IPS DF 6.9 (cell line): ENCODE data around the gene EFR3B.

Source experiments
- DNase-seq: peaks from one replicate; pipeline ENCODE4 v3.0.0-alpha.2; 2013; ENCODE audit warnings: low read depth, low spot score
- H3K27ac ChIP-seq: one replicate; pipeline ENCODE4 v1.5.1; 2013; ENCODE audit warnings: low read length, control low read depth
- H3K27me3 ChIP-seq: 2 replicates; pipeline ENCODE4 v1.6.1; 2013; ENCODE audit warnings: mild to moderate bottlenecking, low read length; ENCODE audit not compliant: control insufficient read depth, insufficient read depth
- H3K36me3 ChIP-seq: 2 replicates; pipeline ENCODE4 v1.6.1; 2013; ENCODE audit warnings: low read length; ENCODE audit not compliant: control insufficient read depth, insufficient read depth
- H3K4me1 ChIP-seq: 2 replicates; pipeline ENCODE4 v1.6.1; 2013; ENCODE audit warnings: low read length; ENCODE audit not compliant: control insufficient read depth, insufficient read depth
- H3K4me3 ChIP-seq: 2 replicates; pipeline ENCODE4 v1.5.1; 2013; ENCODE audit warnings: mild to moderate bottlenecking, low read length
- H3K9me3 ChIP-seq: 2 replicates; pipeline ENCODE4 v1.6.1; 2013; ENCODE audit warnings: low read length, inconsistent platforms; ENCODE audit not compliant: control insufficient read depth, insufficient read depth
- WGBS: extraction: QIAGEN DNeasy Blood & Tissue Kit; methylation state at CpG from one replicate; pipeline ENCODE4 v1.1.7; 2013; ENCODE audit warnings: mixed read lengths, missing lambda C conversion rate; ENCODE audit not compliant: insufficient read length, insufficient coverage; 5-methylcytosine and 5-hydroxymethylcytosine counted together

Gene EFR3B

DNA sequence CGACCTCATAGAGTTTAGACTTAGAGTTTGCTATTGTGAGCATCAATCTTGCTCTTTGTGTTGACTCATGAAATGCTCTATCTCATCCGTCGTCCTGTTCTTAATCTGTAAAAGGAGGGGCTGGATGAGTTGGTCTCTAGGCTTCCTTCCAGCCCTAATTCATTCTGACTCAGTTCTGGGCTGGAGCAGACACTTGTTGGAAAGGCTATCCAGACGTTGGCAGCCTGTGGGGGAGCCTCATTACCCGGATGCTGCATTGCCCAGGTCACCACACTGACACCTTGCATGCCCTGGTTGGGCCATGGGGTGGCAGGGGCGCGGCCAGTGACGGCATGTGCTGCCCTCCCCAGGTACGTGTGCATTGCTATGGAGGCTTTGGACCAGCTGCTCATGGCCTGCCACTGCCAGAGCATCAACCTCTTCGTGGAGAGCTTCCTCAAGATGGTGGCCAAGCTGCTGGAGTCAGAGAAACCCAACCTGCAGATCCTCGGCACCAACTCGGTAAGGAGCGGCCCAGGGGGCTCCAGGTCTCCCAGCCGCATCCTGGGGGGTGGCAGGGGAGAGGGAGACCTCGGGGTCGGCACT, 61.5 kb downstream of the EFR3B start:
- Histone ChIP-seq H3K36me3 (no peaks in the 10 kb centered on the region), H3K4me3 (no peak overlapping the region), H3K9me3 (no peaks in the 10 kb centered on the region), H3K27me3 (no peaks in the 10 kb centered on the region), H3K4me1 (peaks cover 4% of the 10 kb centered on the region), H3K27ac (no peak overlapping the region)
- WGBS = no CpG with 5 or more reads among the region's 16 CpGs
- no peak for DNase-seq

GRCh38 chr2:25104736-25105135, 62.9 kb downstream of the EFR3B start:
- Histone ChIP-seq H3K36me3 (no peaks in the 10 kb centered on the region), H3K4me3 (no peak overlapping the region), H3K9me3 (no peaks in the 10 kb centered on the region), H3K4me1 (no peaks in the 10 kb centered on the region; the same call in none of the 2 replicates), H3K27ac (no peak overlapping the region), H3K27me3 (no peaks in the 10 kb centered on the region)
- DNase-seq = no peak
- WGBS = no CpG with 5 or more reads among the region's 5 CpGs

GRCh38 chr2:25105336-25106085, 63.6 kb downstream of the EFR3B start:
- no CpG with 5 or more reads among the region's 6 CpGs for WGBS
- no peak for DNase-seq

GRCh38 chr2:25109822-25110221, 67.9 kb downstream of the EFR3B start:
- no CpG with 5 or more reads among the region's 9 CpGs for WGBS

More at GRCh38 chr2:25105336-25106085, 63.6 kb downstream of the EFR3B start:
- no peaks in the 10 kb centered on the region for H3K27me3 ChIP-seq
- no peaks in the 10 kb centered on the region for H3K36me3 ChIP-seq
- H3K4me1 ChIP-seq = no peaks in the 10 kb centered on the region; the same call in none of the 2 replicates
- H3K27ac ChIP-seq = no peak overlapping the region
- H3K4me3 ChIP-seq = no peak overlapping the region
- H3K9me3 ChIP-seq = no peaks in the 10 kb centered on the region

GRCh38 chr2:25112113-25112512, 70.2 kb downstream of the EFR3B start:
- Histone ChIP-seq H3K27me3 (no peaks in the 10 kb centered on the region), H3K9me3 (no peaks in the 10 kb centered on the region), H3K36me3 (no peaks in the 10 kb centered on the region), H3K4me3 (no peak overlapping the region), H3K27ac (no peak overlapping the region), H3K4me1 (no peaks in the 10 kb centered on the region; the same call in 1 of the 2 replicates)
- WGBS = no CpG with 5 or more reads among the region's 3 CpGs
- DNase-seq = no peak

More at GRCh38 chr2:25109822-25110221, 67.9 kb downstream of the EFR3B start:
- no peak for DNase-seq
- H3K4me1 ChIP-seq = no peaks in the 10 kb centered on the region; the same call in 1 of the 2 replicates
- no peaks in the 10 kb centered on the region for H3K9me3 ChIP-seq
- H3K27ac ChIP-seq = no peak overlapping the region
- H3K36me3 ChIP-seq = no peaks in the 10 kb centered on the region
- H3K27me3 ChIP-seq = no peaks in the 10 kb centered on the region
- no peak overlapping the region for H3K4me3 ChIP-seq

GRCh38 chr2:25115249-25115883, 73.5 kb downstream of the EFR3B start:
- no peak for DNase-seq
- Histone ChIP-seq H3K9me3 (no peaks in the 10 kb centered on the region), H3K27me3 (no peaks in the 10 kb centered on the region; the same call in 1 of the 2 replicates), H3K27ac (no peak overlapping the region), H3K4me1 (no peaks in the 10 kb centered on the region), H3K36me3 (no peaks in the 10 kb centered on the region), H3K4me3 (no peak overlapping the region)
- no CpG with 5 or more reads among the region's 9 CpGs for WGBS

DNA sequence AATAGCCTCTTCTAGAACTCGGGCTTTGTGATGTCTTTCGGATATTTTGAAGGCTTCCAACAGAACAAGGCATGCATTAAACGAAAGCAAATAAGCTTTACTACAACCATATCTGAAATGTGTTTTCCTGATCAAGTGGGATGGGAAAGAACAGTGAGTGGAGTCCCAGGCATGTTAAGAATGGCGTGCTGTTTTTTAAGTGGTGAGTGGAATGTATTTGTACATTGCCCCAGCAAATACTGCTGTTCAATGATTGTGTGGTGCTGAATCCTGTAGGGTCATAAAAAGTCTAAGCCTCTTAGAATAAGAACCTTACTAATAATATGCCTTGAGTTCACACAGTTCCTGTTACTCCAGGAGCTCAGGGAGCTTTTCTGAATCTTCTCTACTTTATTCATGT, 74.0 kb downstream of the EFR3B start:
- Histone ChIP-seq H3K27me3 (no peaks in the 10 kb centered on the region; the same call in 1 of the 2 replicates), H3K36me3 (no peaks in the 10 kb centered on the region), H3K4me3 (no peak overlapping the region), H3K9me3 (no peaks in the 10 kb centered on the region), H3K4me1 (no peaks in the 10 kb centered on the region), H3K27ac (no peak overlapping the region)
- no peak for DNase-seq
- no CpG with 5 or more reads among the region's 4 CpGs for WGBS

- H3K27ac ChIP-seq = no peak overlapping the region
- no peaks in the 10 kb centered on the region for H3K4me1 ChIP-seq
- H3K27me3 ChIP-seq = no peaks in the 10 kb centered on the region; the same call in 1 of the 2 replicates
- no peak for DNase-seq
- H3K9me3 ChIP-seq = no peaks in the 10 kb centered on the region
- H3K4me3 ChIP-seq = no peak overlapping the region
- H3K36me3 ChIP-seq = no peaks in the 10 kb centered on the region
- no CpG with 5 or more reads among the region's 13 CpGs for WGBS
Observed at GRCh38 chr2:25116956-25117355, 75.1 kb downstream of the EFR3B start.

DNA sequence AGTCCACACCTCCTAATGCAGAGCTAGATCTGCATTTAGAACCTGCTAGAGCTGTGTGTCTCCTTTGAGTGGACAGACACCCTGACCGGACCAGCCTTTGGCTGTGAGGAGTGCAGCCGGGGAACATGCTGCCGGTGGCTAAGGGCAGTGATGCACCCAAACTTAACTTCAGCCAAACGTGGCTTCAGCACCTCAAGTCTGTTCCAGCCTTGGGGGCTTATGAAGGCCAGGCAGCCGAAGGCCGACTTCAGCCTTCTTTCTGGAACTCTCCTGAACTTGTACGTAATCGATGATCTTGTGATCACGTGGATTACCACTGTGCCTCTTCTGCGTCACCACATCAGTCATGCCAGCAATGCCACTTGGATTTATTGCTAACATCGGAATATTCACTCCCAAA, 77.4 kb downstream of the EFR3B start:
- no peaks in the 10 kb centered on the region for H3K36me3 ChIP-seq

GRCh38 chr2:25122367-25122766, 80.5 kb downstream of the EFR3B start:
- DNase-seq = no peak
- no peaks in the 10 kb centered on the region for H3K36me3 ChIP-seq
- WGBS = no CpG with 5 or more reads among the region's 3 CpGs
- H3K4me3 ChIP-seq = no peak overlapping the region
- no peaks in the 10 kb centered on the region for H3K9me3 ChIP-seq
- no peaks in the 10 kb centered on the region for H3K4me1 ChIP-seq
- no peak overlapping the region for H3K27ac ChIP-seq
- H3K27me3 ChIP-seq = no peaks in the 10 kb centered on the region; the same call in 1 of the 2 replicates

More for the DNA sequence above, 77.4 kb downstream of the EFR3B start:
- WGBS = no CpG with 5 or more reads among the region's 11 CpGs
- no peaks in the 10 kb centered on the region for H3K4me1 ChIP-seq
- DNase-seq = no peak
- no peak overlapping the region for H3K4me3 ChIP-seq
- H3K27ac ChIP-seq = no peak overlapping the region
- no peaks in the 10 kb centered on the region for H3K9me3 ChIP-seq
- H3K27me3 ChIP-seq = no peaks in the 10 kb centered on the region; the same call in 1 of the 2 replicates
